Hepatocyte (in vitro differentiated cells): ENCODE results near the gene CHRNA4. TPM values are rescaled to one million over a fixed set of nuclear protein-coding genes. Genes with fewer than 3 reads are reported as not detected.

Experiments used
- DNase-seq: peaks from one replicate; pipeline ENCODE4 v3.0.0-alpha.2; 2016; ENCODE audit warnings: low spot score
- H2AFZ ChIP-seq: fragments of 200-600 bp; sonication (generic); 2 replicates; pipeline ENCODE4 v1.6.0; 2016; ENCODE audit warnings: antibody characterized with exemption, mild to moderate bottlenecking
- H3K27ac ChIP-seq: fragments of 200-600 bp; sonication (generic); 2 replicates; pipeline ENCODE4 v1.5.1; 2016; ENCODE audit warnings: mild to moderate bottlenecking
- H3K27me3 ChIP-seq: fragments of 200-600 bp; sonication (generic); 2 replicates; pipeline ENCODE4 v1.6.1; 2016
- H3K36me3 ChIP-seq: fragments of 200-600 bp; sonication (generic); replicated peaks from 2 replicates; pipeline ENCODE4 v1.5.1; 2016; ENCODE audit warnings: low read depth; ENCODE audit not compliant: insufficient read depth
- H3K4me1 ChIP-seq: fragments of 200-600 bp; sonication (generic); 2 replicates; pipeline ENCODE4 v1.5.1; 2016; ENCODE audit warnings: mild to moderate bottlenecking, moderate library complexity; ENCODE audit not compliant: insufficient read depth
- H3K4me2 ChIP-seq: fragments of 200-600 bp; sonication (generic); 2 replicates; pipeline ENCODE4 v1.6.0; 2016
- H3K4me3 ChIP-seq: fragments of 200-600 bp; sonication (generic); 2 replicates; pipeline ENCODE4 v1.5.1; 2016; ENCODE audit warnings: mild to moderate bottlenecking
- H3K79me2 ChIP-seq: fragments of 200-600 bp; sonication (generic); 2 replicates; pipeline ENCODE4 v1.6.0; 2017; ENCODE audit warnings: mild to moderate bottlenecking
- H3K9me2 ChIP-seq: fragments of 200-600 bp; sonication (generic); replicated peaks from 2 replicates; pipeline ENCODE4 v1.6.0; 2017; ENCODE audit warnings: mild to moderate bottlenecking; ENCODE audit not compliant: insufficient read depth
- H3K9me3 ChIP-seq: fragments of 200-600 bp; sonication (generic); 2 replicates; pipeline ENCODE4 v1.5.1; 2016; ENCODE audit warnings: low read depth, mild to moderate bottlenecking
- H4K20me1 ChIP-seq: fragments of 200-600 bp; sonication (generic); 2 replicates; pipeline ENCODE4 v1.6.0; 2016; ENCODE audit warnings: mild to moderate bottlenecking; ENCODE audit not compliant: insufficient read depth, poor library complexity, severe bottlenecking
- CTCF ChIP-seq: fragments of 200-600 bp; sonication (generic); IDR thresholded peaks from 2 replicates; pipeline ENCODE4 v1.5.1; 2016; ENCODE audit warnings: antibody characterized with exemption, mild to moderate bottlenecking; ENCODE audit not compliant: poor library complexity
- EZH2 ChIP-seq: fragments of 200-600 bp; sonication (generic); IDR thresholded peaks from 2 replicates; pipeline ENCODE4 v1.6.1; 2016; ENCODE audit warnings: antibody characterized with exemption, mild to moderate bottlenecking, borderline replicate concordance
- EZH2phosphoT487 ChIP-seq: fragments of 200-600 bp; sonication (generic); IDR thresholded peaks from one replicate; pipeline ENCODE4 v1.6.1; 2018; ENCODE audit warnings: antibody characterized with exemption, mild to moderate bottlenecking, low read depth, moderate library complexity; ENCODE audit not compliant: unreplicated experiment, severe bottlenecking
- WGBS: methylation state at CpG from one replicate; pipeline ENCODE4 v1.1.6; 2016; ENCODE audit warnings: low lambda C conversion rate; ENCODE audit errors: missing lambda C conversion rate; 5-methylcytosine and 5-hydroxymethylcytosine counted together
- polyA plus RNA-seq: library from polyadenylated mRNA; unstranded; fragments of >200 nt; fragmentation: Nextera tagmentation; extraction: Ambion mirVana; gene quantifications from 2 replicates; pipeline ENCODE4 v1.2.1, GENCODE V29; 2016
- total RNA-seq: library from RNA; depleted of rRNA; stranded (reverse); fragments of >200 nt; gene quantifications from 2 replicates; pipeline ENCODE4 v1.2.3, GENCODE V29; 2014

Gene CHRNA4
- total and polyA plus RNA-seq, 2 experiments from 2014 or later, result 0.25 TPM; not detected in 1

GRCh38 chr20:63394069-63394919 lies 33.1 kb upstream of the CHRNA4 start:
- H2AFZ ChIP-seq, result no peak overlapping the region
- no peaks in the 10 kb centered on the region for H4K20me1 ChIP-seq
- no peak overlapping the region for H3K27ac ChIP-seq
- no peaks in the 10 kb centered on the region for H3K9me3 ChIP-seq
- H3K4me3 ChIP-seq, result no peak overlapping the region
- WGBS, result 42% methylated on average over 28 of the region's 32 CpGs
- H3K4me2 ChIP-seq, result no peak overlapping the region
- H3K36me3 ChIP-seq, result no peaks in the 10 kb centered on the region
- no peaks in the 10 kb centered on the region for H3K9me2 ChIP-seq
- H3K79me2 ChIP-seq, result no peaks in the 10 kb centered on the region
- H3K27me3 ChIP-seq, result no peaks in the 10 kb centered on the region
- DNase-seq, result peak; percentile 42
- no peak for TF ChIP-seq EZH2
- no peak for TF ChIP-seq EZH2phosphoT487
- no peak for TF ChIP-seq CTCF
- H3K4me1 ChIP-seq, result no peaks in the 10 kb centered on the region

GRCh38 chr20:63393566-63393965 lies 32.4 kb upstream of the CHRNA4 start:
- Histone ChIP-seq H3K36me3 (no peaks in the 10 kb centered on the region), H2AFZ (no peak overlapping the region), H3K4me1 (no peaks in the 10 kb centered on the region), H3K9me3 (no peaks in the 10 kb centered on the region), H3K79me2 (no peaks in the 10 kb centered on the region), H3K4me3 (no peak overlapping the region), H3K4me2 (no peak overlapping the region), H3K27me3 (no peaks in the 10 kb centered on the region), H4K20me1 (no peaks in the 10 kb centered on the region), H3K9me2 (no peaks in the 10 kb centered on the region), H3K27ac (no peak overlapping the region)
- WGBS, result 91% methylated on average over 17 of the region's 17 CpGs
- no peak for DNase-seq
- TF ChIP-seq CTCF (no peak), EZH2phosphoT487 (no peak), EZH2 (no peak)

GRCh38 chr20:63392465-63393365 lies 31.6 kb upstream of the CHRNA4 start:
- no peak overlapping the region for H3K4me3 ChIP-seq
- DNase-seq, result no peak
- WGBS, result 94% methylated on average over 15 of the region's 17 CpGs
- no peak overlapping the region for H2AFZ ChIP-seq
- no peaks in the 10 kb centered on the region for H3K36me3 ChIP-seq
- TF ChIP-seq EZH2phosphoT487, result no peak
- no peak for TF ChIP-seq CTCF
- TF ChIP-seq EZH2, result no peak
- no peak overlapping the region for H3K27ac ChIP-seq
- H3K79me2 ChIP-seq, result no peaks in the 10 kb centered on the region
- no peaks in the 10 kb centered on the region for H3K27me3 ChIP-seq
- H3K4me1 ChIP-seq, result no peaks in the 10 kb centered on the region
- H3K9me2 ChIP-seq, result no peaks in the 10 kb centered on the region
- no peak overlapping the region for H3K4me2 ChIP-seq
- no peaks in the 10 kb centered on the region for H4K20me1 ChIP-seq
- H3K9me3 ChIP-seq, result no peaks in the 10 kb centered on the region
